Measurements from ENCODE around the gene NABP2.

GRCh38 chr12:56188778-56189098 lies 35.4 kb upstream of the NABP2 start:
- TF ChIP-seq CTCF (IDR thresholded peaks at IDR 0.05; ENCODE audit: insufficient read depth, low read length, poor library complexity, severe bottlenecking): no peak
- no peak for TF ChIP-seq EZH2phosphoT487 (conservative IDR thresholded peaks at IDR 0.05; ENCODE audit: low read length)
